SU-DHL-6 (cell line): ENCODE results near the gene SETD2.

Experiments
- EZH2phosphoT487 ChIP-seq: fragments of 200-600 bp; sonication (generic), shearing (Covaris generic); conservative IDR thresholded peaks from 2 replicates; pipeline ENCODE4 v1.6.1; 2018; ENCODE audit warnings: mild to moderate bottlenecking, antibody characterized with exemption, low read length, moderate library complexity, mixed read lengths
- TF ChIP-seq, protein P1 (sequence below): fragments of 200-600 bp; sonication (generic); IDR thresholded peaks from one replicate; pipeline ENCODE4 v1.5.1; 2017; ENCODE audit warnings: antibody characterized with exemption, mild to moderate bottlenecking, low read length, moderate library complexity; ENCODE audit not compliant: insufficient read depth, poor library complexity, severe bottlenecking

- TF ChIP-seq, protein P1, sequence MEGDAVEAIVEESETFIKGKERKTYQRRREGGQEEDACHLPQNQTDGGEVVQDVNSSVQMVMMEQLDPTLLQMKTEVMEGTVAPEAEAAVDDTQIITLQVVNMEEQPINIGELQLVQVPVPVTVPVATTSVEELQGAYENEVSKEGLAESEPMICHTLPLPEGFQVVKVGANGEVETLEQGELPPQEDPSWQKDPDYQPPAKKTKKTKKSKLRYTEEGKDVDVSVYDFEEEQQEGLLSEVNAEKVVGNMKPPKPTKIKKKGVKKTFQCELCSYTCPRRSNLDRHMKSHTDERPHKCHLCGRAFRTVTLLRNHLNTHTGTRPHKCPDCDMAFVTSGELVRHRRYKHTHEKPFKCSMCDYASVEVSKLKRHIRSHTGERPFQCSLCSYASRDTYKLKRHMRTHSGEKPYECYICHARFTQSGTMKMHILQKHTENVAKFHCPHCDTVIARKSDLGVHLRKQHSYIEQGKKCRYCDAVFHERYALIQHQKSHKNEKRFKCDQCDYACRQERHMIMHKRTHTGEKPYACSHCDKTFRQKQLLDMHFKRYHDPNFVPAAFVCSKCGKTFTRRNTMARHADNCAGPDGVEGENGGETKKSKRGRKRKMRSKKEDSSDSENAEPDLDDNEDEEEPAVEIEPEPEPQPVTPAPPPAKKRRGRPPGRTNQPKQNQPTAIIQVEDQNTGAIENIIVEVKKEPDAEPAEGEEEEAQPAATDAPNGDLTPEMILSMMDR = no peak
- TF ChIP-seq EZH2phosphoT487 = no peak
These were observed 66.0 kb downstream of the SETD2 start for GRCh38 chr3:47097864-47098263.
